ENCODE results near the gene TMEM240. TPM values are rescaled to one million over a fixed set of nuclear protein-coding genes. Genes with fewer than 3 reads are reported as not detected.

TMEM240 gene
- total and polyA plus RNA-seq, 9 of the 15 experiments (the other 6 are each of a cell fraction or from before 2014, with no cell fraction given), result 0.24 to 2.0 (median 0.69) TPM; not detected in 5

- TF ChIP-seq ZBTB12 (CRISPR knock-in tag; IDR thresholded peaks at IDR 0.05) (peak; percentile 100), HINFP (tag; conservative IDR thresholded peaks at IDR 0.05; ENCODE audit: low read depth) (no peak), TFE3 (CRISPR knock-in tag; IDR thresholded peaks at IDR 0.05) (no peak), FOSL1 (tag; conservative IDR thresholded peaks at IDR 0.05) (peak; percentile 52), HNRNPK (IDR thresholded peaks at IDR 0.05; ENCODE audit: low read depth, low read length, poor library complexity, severe bottlenecking) (no peak), PTBP1 (IDR thresholded peaks at IDR 0.05; ENCODE audit: low read depth, low read length) (no peak), SMARCB1 (IDR thresholded peaks at IDR 0.05; ENCODE audit: insufficient read length, low read depth) (no peak), PPARD (CRISPR knock-in tag; IDR thresholded peaks at IDR 0.05) (no peak), KDM4B (IDR thresholded peaks at IDR 0.05; ENCODE audit: borderline replicate concordance in 2 of 2, low read depth in 1 of 2) (peak in 1 of 2 experiments; percentile 83; a peak in 1 of 4 replicates), DIDO1 (tag; IDR thresholded peaks at IDR 0.05; ENCODE audit: low read depth) (peak; percentile 92), TEAD1 (CRISPR knock-in tag; IDR thresholded peaks at IDR 0.05) (peak in 1 of 2 experiments; percentile 72; a peak in 2 of 4 replicates), ZNF174 (CRISPR knock-in tag; IDR thresholded peaks at IDR 0.05) (no peak), HDAC1 (IDR thresholded peaks at IDR 0.05) (peak in 1 of 2 experiments; percentile 83; a peak in 2 of 4 replicates), ZNF644 (tag; IDR thresholded peaks at IDR 0.05; ENCODE audit: low read depth) (peak; percentile 76; the same call in 1 of the 2 replicates), CTBP1 (IDR thresholded peaks at IDR 0.05; ENCODE audit: borderline replicate concordance) (peak; percentile 67; the same call in 1 of the 2 replicates), HCFC1 (IDR thresholded peaks at IDR 0.05; ENCODE audit: low read depth, low read length) (peak; percentile 93), THAP7 (CRISPR knock-in tag; IDR thresholded peaks at IDR 0.05) (peak; percentile 83), FOXK2 (conservative IDR thresholded peaks at IDR 0.05 in 1 of 2, IDR thresholded peaks at IDR 0.05 in 1 of 2; ENCODE audit: low read depth in 2 of 2) (peak; percentile 96 to 98), PTTG1 (tag; IDR thresholded peaks at IDR 0.05; ENCODE audit: low read depth) (no peak), TEAD2 (tag; IDR thresholded peaks at IDR 0.05) (no peak), MAZ (CRISPR knock-in tag; conservative IDR thresholded peaks at IDR 0.05 in 1 of 2, IDR thresholded peaks at IDR 0.05 in 1 of 2) (peak; percentile 18 to 51; a peak in 2 of 4 replicates)
These were observed 34.5 kb upstream of the TMEM240 start, which contains the start of gene SSU72 (continued) for GRCh38 chr1:1574721-1575537.
